ENCODE data around the gene ST3GAL4. TPM values are rescaled to one million over a fixed set of nuclear protein-coding genes. Genes with fewer than 3 reads are reported as not detected.

Gene ST3GAL4
- total RNA-seq, 1 experiment from 2014 or later = 17.3 TPM

GRCh38 chr11:126338346-126339055 is 17.0 kb upstream of the ST3GAL4 start:
- ChIA-PET CTCF (no interaction called here), POLR2A (no interaction called here)
- TF ChIP-seq AR (CRISPR knock-in tag; IDR thresholded peaks at IDR 0.05) (no peak), NFE2L1 (CRISPR knock-in tag; IDR thresholded peaks at IDR 0.05) (no peak), GTF2I (CRISPR knock-in tag; conservative IDR thresholded peaks at IDR 0.05) (no peak), ATF2 (CRISPR knock-in tag; IDR thresholded peaks at IDR 0.05; ENCODE audit: borderline replicate concordance, low read depth) (no peak), JUN (CRISPR knock-in tag; IDR thresholded peaks at IDR 0.05) (no peak), PREB (CRISPR knock-in tag; IDR thresholded peaks at IDR 0.05; ENCODE audit: borderline replicate concordance) (no peak), MXD4 (CRISPR knock-in tag; IDR thresholded peaks at IDR 0.05; ENCODE audit: borderline replicate concordance) (no peak), SOX15 (CRISPR knock-in tag; IDR thresholded peaks at IDR 0.05) (no peak), ZSCAN18 (CRISPR knock-in tag; IDR thresholded peaks at IDR 0.05) (no peak), FOXP4 (CRISPR knock-in tag; IDR thresholded peaks at IDR 0.05) (no peak), ETV6 (CRISPR knock-in tag; IDR thresholded peaks at IDR 0.05) (no peak), E2F4 (CRISPR knock-in tag; IDR thresholded peaks at IDR 0.05; ENCODE audit: borderline replicate concordance, low read depth) (no peak), RORB (CRISPR knock-in tag; IDR thresholded peaks at IDR 0.05) (no peak), ZNF532 (CRISPR knock-in tag; IDR thresholded peaks at IDR 0.05; ENCODE audit: borderline replicate concordance) (no peak), EMX1 (CRISPR knock-in tag; IDR thresholded peaks at IDR 0.05) (no peak), IRF1 (CRISPR knock-in tag; IDR thresholded peaks at IDR 0.05) (no peak), ZMAT4 (CRISPR knock-in tag; IDR thresholded peaks at IDR 0.05) (no peak), USF1 (CRISPR knock-in tag; IDR thresholded peaks at IDR 0.05) (no peak)
- no peak overlapping the region for H3K4me3 Mint-ChIP-seq
- ATAC-seq (no peak), DNase-seq (ENCODE audit: low spot score) (no peak)
- peaks cover 23% of the 10 kb centered on the region for H3K36me3 Mint-ChIP-seq
- no peaks in the 10 kb centered on the region for H3K9me3 Mint-ChIP-seq
- H3K4me1 Mint-ChIP-seq = peaks cover 21% of the 10 kb centered on the region
- H3K27ac Mint-ChIP-seq = no peak overlapping the region
- no peaks in the 10 kb centered on the region for H3K27me3 Mint-ChIP-seq (ENCODE audit: low read depth)
